Immature natural killer cell (primary cell): ENCODE measurements around the gene ROBO1. TPM values are rescaled to one million over a fixed set of nuclear protein-coding genes. Genes with fewer than 3 reads are reported as not detected.

ENCODE experiments used
- DNase-seq, 3 donors: peaks; one replicate each; pipeline ENCODE4 v3.0.0; 2022; ENCODE audit warnings: mixed read lengths in 1 of 3
- H3K27ac Mint-ChIP-seq, 6 donors: one replicate each; pipeline ENCODE4 v1.8.0; 2020; ENCODE audit warnings: mixed read lengths in 6 of 6, mild to moderate bottlenecking in 5 of 6, inconsistent platforms in 4 of 6, moderate library complexity in 3 of 6
- H3K27me3 Mint-ChIP-seq, 3 donors: one replicate each; pipeline ENCODE4 v1.8.0; 2020 to 2021; ENCODE audit warnings: low read depth in 3 of 3, mild to moderate bottlenecking in 3 of 3, mixed read lengths in 3 of 3, moderate library complexity in 3 of 3, inconsistent platforms in 1 of 3
- H3K36me3 Mint-ChIP-seq, 3 donors: one replicate each; pipeline ENCODE4 v1.8.0; 2020; ENCODE audit warnings: mixed read lengths in 3 of 3, inconsistent platforms in 2 of 3, mild to moderate bottlenecking in 2 of 3
- H3K4me1 Mint-ChIP-seq, 2 donors: one replicate each; pipeline ENCODE4 v1.8.0; 2020; ENCODE audit warnings: inconsistent platforms in 2 of 2, mild to moderate bottlenecking in 2 of 2, mixed read lengths in 2 of 2, moderate library complexity in 1 of 2
- H3K4me3 Mint-ChIP-seq, 5 donors: one replicate each; pipeline ENCODE4 v1.8.0; 2020; ENCODE audit warnings: mild to moderate bottlenecking in 5 of 5, mixed read lengths in 5 of 5, inconsistent platforms in 3 of 5, moderate library complexity in 3 of 5
- H3K9me3 Mint-ChIP-seq, 6 donors: one replicate each; pipeline ENCODE4 v1.8.0; 2020; ENCODE audit warnings: mild to moderate bottlenecking in 6 of 6, mixed read lengths in 6 of 6, inconsistent platforms in 4 of 6, moderate library complexity in 3 of 6
- polyA plus RNA-seq, 3 donors: library from polyadenylated mRNA; unstranded; fragments of 300-500 nt; fragmentation: Illumina TruSeq; gene quantifications; one replicate each; pipeline ENCODE4 v1.2.3, GENCODE V29; 2021

ROBO1 gene
- polyA plus RNA-seq, 3 donors from 2014 or later, result 0.63 TPM; not detected in 2

DNA sequence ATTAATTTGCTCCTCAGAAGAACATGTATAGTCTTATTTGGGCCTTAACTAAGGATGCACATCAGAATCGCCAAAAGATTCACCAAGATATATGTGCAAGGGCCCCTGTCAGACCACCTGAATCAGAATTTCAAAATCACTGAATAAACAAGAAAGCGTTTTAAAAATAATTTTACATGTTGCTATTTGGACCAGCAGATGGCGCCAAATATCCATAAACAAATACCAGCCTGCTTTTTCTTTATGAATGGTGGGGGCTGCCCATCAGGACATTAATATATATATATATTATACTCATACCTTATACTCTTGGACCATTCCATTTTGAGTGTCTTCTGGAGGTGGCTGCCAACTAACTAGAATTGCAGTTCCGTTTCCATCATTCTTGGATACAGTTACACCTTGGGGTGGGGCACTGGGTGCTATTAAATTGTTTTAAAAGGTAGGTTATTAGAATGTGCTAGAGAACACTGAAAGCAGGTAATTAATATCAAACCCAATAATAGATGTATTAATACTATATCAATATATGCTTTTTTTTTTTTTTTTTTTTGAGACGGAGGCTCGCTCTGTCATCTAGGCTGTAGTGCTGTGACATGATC lies 1108.3 kb downstream of the ROBO1 start:
- DNase-seq, result peak in 1 of 3 donors; percentile 2
- no peaks in the 10 kb centered on the region for H3K4me1 Mint-ChIP-seq
- H3K27ac Mint-ChIP-seq, result no peak overlapping the region

DNA sequence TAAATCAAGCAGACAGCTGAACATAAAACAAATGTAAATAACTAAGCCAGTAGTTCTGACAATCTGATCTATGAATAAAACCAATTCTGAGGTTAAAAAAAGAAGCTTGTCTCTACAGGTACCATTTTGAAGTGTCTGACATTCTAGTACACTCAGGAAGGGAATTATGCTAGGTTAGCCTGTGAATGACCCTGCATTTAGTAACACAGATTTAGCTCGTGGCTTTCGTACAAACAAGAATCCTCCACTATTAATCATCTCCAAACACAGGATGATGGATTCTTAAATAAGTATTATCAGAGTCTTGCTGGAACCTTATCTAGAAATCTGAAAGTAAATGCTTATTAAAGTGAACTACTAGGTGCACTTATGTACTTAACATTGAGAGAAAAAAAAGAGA lies 1120.1 kb downstream of the ROBO1 start:
- H3K9me3 Mint-ChIP-seq, result peaks cover 0 to 13% (median 3%) of the 10 kb centered on the region in 6 donors

More for the DNA sequence above, 1108.3 kb downstream of the ROBO1 start:
- Mint-ChIP-seq H3K4me3 (no peak overlapping the region), H3K36me3 (no peaks in the 10 kb centered on the region), H3K9me3 (peaks cover 0 to 15% (median 0%) of the 10 kb centered on the region in 6 donors), H3K27me3 (no peaks in the 10 kb centered on the region)

DNA sequence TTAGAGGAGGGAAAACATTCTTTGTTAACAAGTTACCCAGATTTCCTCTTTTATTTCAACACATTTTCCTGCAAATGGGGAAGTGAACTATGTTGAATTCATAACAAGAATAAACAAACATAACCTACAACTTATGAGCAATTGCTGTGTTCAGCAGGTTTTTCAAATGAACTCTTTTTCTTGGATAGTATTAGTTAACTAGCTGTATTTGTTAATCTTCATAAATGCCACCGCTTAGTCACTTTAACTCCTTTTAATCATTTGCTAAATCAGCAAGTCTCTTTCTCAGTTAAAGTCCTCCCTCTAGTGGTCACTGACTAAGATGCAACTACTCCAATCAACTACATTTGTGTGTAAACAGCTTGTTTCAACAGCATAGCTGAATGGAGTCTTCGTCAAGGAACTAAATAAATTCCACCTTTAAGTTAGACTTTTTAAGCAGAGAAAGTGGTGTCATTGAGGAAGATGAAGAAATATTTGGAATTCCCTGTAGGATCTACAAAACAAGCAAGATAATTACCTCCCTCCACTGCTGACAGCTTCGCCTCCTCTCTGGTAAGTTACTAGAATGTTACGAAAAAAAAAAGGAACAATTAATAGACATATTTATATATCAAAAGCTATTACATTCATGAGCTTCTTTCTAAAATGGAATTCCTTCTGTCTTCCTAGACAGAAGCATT lies 1122.0 kb downstream of the ROBO1 start:
- H3K36me3 Mint-ChIP-seq, result no peaks in the 10 kb centered on the region
- H3K4me1 Mint-ChIP-seq, result peaks cover 0 to 2% of the 10 kb centered on the region in 2 donors
- DNase-seq, result peak in 2 of 3 donors; percentile 2 to 17
- peaks cover 0 to 13% (median 2%) of the 10 kb centered on the region in 6 donors for H3K9me3 Mint-ChIP-seq
- no peak overlapping the region for H3K4me3 Mint-ChIP-seq
- H3K27ac Mint-ChIP-seq, result no peak overlapping the region
- no peaks in the 10 kb centered on the region for H3K27me3 Mint-ChIP-seq

More for the DNA sequence above, 1120.1 kb downstream of the ROBO1 start:
- H3K27ac Mint-ChIP-seq, result no peak overlapping the region
- no peak for DNase-seq
- no peak overlapping the region for H3K4me3 Mint-ChIP-seq
- H3K36me3 Mint-ChIP-seq, result no peaks in the 10 kb centered on the region
- H3K27me3 Mint-ChIP-seq, result no peaks in the 10 kb centered on the region
- peaks cover 0 to 2% of the 10 kb centered on the region in 2 donors for H3K4me1 Mint-ChIP-seq

DNA sequence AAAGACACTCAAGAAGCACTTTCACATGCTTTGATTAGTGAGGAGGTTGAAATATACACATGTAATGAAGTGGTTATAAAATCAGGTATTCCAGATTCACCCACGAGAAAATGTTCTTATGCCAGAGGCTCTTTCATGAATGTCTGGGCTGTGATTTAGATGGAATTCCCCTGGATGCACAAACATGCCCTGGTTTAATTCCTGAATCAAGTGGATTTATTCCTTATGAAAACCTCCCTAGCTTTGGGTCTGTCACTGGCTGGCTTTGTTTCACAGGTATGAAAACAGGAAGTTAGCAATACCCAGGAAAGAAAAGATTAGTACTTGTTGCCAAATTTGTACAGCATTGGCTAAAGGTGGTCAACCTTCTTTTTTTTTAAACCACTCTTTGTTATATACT lies 1123.0 kb downstream of the ROBO1 start:
- peaks cover 0 to 2% of the 10 kb centered on the region in 2 donors for H3K4me1 Mint-ChIP-seq
- no peaks in the 10 kb centered on the region for H3K27me3 Mint-ChIP-seq
- H3K36me3 Mint-ChIP-seq, result no peaks in the 10 kb centered on the region
- H3K4me3 Mint-ChIP-seq, result no peak overlapping the region
- peaks cover 0 to 13% (median 2%) of the 10 kb centered on the region in 6 donors for H3K9me3 Mint-ChIP-seq
- no peak for DNase-seq
- H3K27ac Mint-ChIP-seq, result no peak overlapping the region

DNA sequence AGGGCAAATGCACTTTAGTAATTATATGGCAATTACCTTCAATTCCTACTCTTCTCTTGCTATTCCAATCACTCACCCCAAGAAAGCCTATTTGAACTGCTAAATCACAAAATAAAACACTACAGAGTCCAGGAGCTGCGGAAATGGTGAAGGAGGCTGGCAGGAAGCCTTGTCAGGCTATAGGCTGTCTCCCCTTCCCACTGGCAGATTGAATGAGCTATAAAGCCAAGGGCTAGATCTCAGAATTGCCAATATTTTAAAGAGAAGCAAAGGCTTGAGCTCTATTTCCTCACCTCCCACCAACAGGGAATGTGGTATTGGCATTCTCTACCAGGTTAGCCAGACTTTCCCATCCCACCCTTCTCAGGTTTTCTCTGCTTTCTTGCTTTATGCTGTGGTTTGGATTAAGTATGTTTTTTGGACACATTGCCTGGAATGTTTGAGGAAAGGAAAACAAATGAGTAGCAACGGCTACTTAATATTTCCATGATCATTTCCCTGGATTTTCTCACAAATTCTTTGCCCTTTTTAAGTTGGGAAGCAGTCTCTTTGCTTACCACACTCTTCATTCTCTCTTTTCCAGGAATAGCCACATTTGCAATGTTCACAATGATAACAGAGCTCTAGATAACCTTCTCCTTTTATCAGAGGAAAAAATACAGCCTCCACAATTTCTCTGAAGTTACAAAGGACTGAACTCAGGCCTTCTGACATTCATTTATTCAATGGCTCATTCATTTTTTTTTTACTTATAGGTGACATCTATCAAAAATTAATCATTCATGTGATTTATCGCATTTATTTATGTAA lies 1125.4 kb downstream of the ROBO1 start:
- no peak for DNase-seq
- Mint-ChIP-seq H3K4me1 (peaks cover 0 to 2% of the 10 kb centered on the region in 2 donors), H3K9me3 (peaks cover 0 to 7% (median under 1%) of the 10 kb centered on the region in 6 donors), H3K4me3 (no peak overlapping the region), H3K27me3 (no peaks in the 10 kb centered on the region), H3K36me3 (no peaks in the 10 kb centered on the region), H3K27ac (no peak overlapping the region)

DNA sequence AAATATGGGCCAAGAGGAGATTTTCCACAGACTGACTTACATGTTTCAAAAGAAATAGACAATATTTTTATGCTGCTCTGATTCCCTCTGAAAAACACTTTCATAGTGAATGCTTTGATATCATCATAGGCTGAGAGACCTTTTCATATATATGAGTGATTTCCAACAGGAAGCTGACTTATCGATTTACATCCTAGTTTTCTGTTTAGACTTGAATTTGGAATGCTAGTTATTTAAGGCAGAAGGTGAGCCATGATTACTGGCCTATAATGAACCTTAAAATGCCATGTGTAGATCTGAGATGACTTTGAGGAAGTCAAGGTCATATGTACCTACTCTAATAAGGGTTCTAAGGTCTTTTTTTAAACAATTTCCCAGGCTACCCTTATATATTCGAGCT lies 1126.1 kb downstream of the ROBO1 start:
- no peak overlapping the region for H3K27ac Mint-ChIP-seq
- H3K9me3 Mint-ChIP-seq, result peaks cover 0 to 2% (median 0%) of the 10 kb centered on the region in 6 donors
- H3K4me3 Mint-ChIP-seq, result no peak overlapping the region
- DNase-seq, result no peak
- H3K4me1 Mint-ChIP-seq, result peaks cover 0 to 2% of the 10 kb centered on the region in 2 donors
- H3K36me3 Mint-ChIP-seq, result no peaks in the 10 kb centered on the region
- H3K27me3 Mint-ChIP-seq, result no peaks in the 10 kb centered on the region

DNA sequence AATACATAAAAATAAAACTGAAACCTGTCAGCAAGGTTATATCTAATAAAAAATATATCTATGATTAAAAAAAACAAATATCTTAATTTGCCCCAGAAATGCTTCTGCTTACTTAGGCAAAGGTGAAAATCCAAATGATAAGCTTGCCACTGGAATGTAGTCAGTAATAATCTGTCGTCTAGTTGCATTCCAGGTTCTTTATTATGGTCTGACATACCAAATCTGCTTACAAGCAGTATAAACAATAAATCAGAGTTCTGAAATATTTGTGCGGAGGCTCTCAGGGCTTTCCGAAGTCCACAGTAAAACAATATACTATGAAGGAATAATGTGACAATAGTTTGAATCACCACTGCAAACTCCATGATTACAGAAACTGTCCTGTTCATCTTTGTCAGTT lies 1133.5 kb downstream of the ROBO1 start:
- Mint-ChIP-seq H3K36me3 (peaks cover 0 to 3% (median 0%) of the 10 kb centered on the region in 3 donors), H3K27ac (no peak overlapping the region), H3K4me3 (no peak overlapping the region), H3K9me3 (peaks cover 0 to 4% (median 0%) of the 10 kb centered on the region in 6 donors), H3K4me1 (no peaks in the 10 kb centered on the region), H3K27me3 (peaks cover 0 to 2% (median 0%) of the 10 kb centered on the region in 3 donors)
- no peak for DNase-seq

DNA sequence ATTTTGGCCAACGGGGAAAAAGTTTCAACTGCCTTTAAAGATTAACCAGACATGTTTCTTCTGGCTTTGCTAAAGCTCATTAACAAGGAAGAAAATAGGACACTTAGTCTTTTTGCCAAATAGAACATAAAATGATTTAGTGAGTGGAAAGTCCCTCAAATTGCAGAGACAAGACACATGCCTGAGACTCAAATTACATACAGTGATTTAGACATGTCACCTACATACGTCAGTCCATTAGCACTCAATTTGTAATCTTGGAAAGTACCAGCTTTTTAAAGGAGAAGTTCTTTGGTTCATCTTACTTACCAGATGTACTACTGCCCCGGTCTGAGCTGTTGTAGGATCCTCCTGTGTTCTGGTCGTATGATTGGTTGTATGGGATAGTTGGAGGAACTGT lies 1134.2 kb downstream of the ROBO1 start:
- peaks cover 0 to 2% (median 0%) of the 10 kb centered on the region in 3 donors for H3K27me3 Mint-ChIP-seq
- H3K4me1 Mint-ChIP-seq, result no peaks in the 10 kb centered on the region
- no peak overlapping the region for H3K4me3 Mint-ChIP-seq
- no peak for DNase-seq
- peaks cover 0 to 4% (median under 1%) of the 10 kb centered on the region in 6 donors for H3K9me3 Mint-ChIP-seq
- peaks cover 0 to 3% (median 0%) of the 10 kb centered on the region in 3 donors for H3K36me3 Mint-ChIP-seq
- no peak overlapping the region for H3K27ac Mint-ChIP-seq

DNA sequence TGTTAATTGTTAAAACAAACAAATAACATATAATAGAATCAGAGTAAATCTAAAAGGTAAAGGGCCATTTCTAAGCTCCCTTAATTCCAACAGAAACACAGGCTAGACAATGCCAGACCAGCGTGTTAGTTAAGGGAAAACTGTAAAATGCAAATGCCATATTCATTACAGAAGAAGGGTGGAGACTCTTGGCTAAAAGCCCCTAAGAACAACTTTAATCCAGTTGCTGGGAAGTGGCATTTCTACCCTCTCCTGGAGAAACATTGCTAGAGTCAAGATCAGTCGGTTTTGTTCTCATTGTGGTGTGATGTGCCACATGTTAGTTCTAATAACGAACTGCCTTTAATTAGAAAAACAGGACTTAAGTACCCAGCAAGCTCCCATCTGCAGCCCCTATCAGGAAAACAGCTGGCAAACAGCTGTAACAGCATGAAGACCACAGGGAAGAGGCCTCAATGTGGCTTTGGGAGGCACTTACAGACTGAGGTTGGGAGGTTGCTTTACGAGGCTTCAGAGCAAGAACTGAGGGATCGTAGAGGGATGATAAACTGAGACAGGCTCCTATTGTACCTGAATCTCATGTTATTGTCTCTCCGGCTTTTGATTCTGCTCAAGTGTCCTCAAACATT lies 1134.8 kb downstream of the ROBO1 start:
- Mint-ChIP-seq H3K27me3 (peaks cover 0 to 2% (median 0%) of the 10 kb centered on the region in 3 donors), H3K4me1 (no peaks in the 10 kb centered on the region), H3K27ac (no peak overlapping the region), H3K4me3 (no peak overlapping the region), H3K9me3 (peaks cover 0 to 5% (median 1%) of the 10 kb centered on the region in 6 donors), H3K36me3 (peaks cover 0 to 3% (median 0%) of the 10 kb centered on the region in 3 donors)
- no peak for DNase-seq

DNA sequence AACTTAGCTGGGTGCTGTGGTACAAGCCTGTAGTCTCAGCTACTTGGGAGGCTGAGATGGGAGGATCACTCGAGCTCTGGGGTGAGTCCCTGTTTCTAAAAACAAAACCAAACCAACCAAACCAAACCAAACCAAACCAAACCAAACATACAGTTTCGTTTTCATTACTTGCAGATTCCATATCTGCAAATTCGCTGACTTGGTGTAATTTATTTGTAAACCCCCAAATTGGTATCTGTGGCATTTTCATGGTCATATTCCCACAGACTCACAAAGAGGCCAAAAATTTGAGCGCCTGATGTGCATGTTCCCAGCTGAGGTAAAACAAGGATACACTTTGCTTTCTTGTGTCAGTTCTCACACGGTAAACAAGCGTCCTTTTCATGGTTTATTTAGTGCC lies 1138.3 kb downstream of the ROBO1 start:
- H3K36me3 Mint-ChIP-seq, result peaks cover 0 to 3% (median 0%) of the 10 kb centered on the region in 3 donors
- H3K9me3 Mint-ChIP-seq, result peaks cover 0 to 6% (median 4%) of the 10 kb centered on the region in 6 donors
- no peak overlapping the region for H3K27ac Mint-ChIP-seq
- H3K4me1 Mint-ChIP-seq, result no peaks in the 10 kb centered on the region
- DNase-seq, result no peak
- no peak overlapping the region for H3K4me3 Mint-ChIP-seq
- H3K27me3 Mint-ChIP-seq, result peaks cover 0 to 2% (median 0%) of the 10 kb centered on the region in 3 donors

DNA sequence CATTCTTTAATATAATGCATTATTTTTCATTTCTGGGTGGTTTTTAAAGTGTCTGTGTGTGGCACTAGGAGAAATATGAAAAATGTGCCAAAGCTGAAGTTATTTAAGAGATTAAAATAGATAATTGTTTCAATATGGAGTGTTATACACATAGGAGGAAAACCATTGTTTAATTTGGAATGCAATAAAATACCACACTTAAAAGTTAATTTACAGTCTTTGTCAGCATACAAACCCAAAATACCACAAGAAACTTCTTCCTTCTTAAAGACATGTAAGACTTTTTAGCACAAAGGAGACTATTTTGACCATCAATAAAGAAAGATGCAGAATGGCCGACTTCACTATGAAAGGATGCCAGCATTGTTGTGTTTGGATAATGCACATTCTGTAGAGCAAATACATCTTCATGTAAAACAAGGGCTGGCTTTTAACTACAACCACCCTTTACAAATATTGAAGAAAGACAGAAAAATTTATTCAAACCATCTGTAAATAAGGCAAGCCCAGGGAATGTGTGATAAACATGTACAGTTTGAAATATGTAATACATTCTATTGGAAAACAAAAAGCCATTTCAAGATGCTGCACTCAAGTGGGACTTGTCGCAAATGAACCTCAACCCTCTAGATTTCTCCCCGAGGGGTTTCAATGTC lies 1146.6 kb downstream of the ROBO1 start:
- no peak for DNase-seq
- Mint-ChIP-seq H3K4me1 (no peaks in the 10 kb centered on the region), H3K9me3 (peaks cover 0 to 10% (median 2%) of the 10 kb centered on the region in 6 donors), H3K36me3 (no peaks in the 10 kb centered on the region), H3K27me3 (peaks cover 0 to 3% (median 1%) of the 10 kb centered on the region in 3 donors), H3K4me3 (no peak overlapping the region), H3K27ac (no peak overlapping the region)

DNA sequence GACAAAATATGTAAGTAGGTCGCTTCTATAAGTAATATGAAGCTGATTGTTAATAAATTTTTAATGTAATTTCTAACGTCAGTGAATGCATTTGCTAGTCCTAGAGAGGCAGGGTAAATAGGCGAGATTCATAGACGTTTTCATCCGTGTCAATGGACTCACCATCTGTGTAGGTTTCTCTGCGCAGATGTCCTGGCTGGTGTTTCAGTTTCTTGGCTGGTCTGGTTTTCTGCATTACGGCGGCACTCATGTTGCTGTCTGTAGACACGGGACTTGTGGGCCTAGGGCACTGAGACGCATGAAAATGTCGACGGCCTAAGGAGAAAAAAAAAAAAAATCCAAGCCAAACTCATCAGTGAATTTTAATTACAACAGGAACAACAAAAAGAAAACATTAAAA lies 1153.3 kb downstream of the ROBO1 start:
- no peak for DNase-seq
- H3K9me3 Mint-ChIP-seq, result peaks cover 0 to 26% (median 4%) of the 10 kb centered on the region in 6 donors
- H3K4me1 Mint-ChIP-seq, result no peaks in the 10 kb centered on the region
- no peak overlapping the region for H3K27ac Mint-ChIP-seq
- H3K27me3 Mint-ChIP-seq, result peaks cover 0 to 2% (median 1%) of the 10 kb centered on the region in 3 donors
- no peak overlapping the region for H3K4me3 Mint-ChIP-seq
- no peaks in the 10 kb centered on the region for H3K36me3 Mint-ChIP-seq

DNA sequence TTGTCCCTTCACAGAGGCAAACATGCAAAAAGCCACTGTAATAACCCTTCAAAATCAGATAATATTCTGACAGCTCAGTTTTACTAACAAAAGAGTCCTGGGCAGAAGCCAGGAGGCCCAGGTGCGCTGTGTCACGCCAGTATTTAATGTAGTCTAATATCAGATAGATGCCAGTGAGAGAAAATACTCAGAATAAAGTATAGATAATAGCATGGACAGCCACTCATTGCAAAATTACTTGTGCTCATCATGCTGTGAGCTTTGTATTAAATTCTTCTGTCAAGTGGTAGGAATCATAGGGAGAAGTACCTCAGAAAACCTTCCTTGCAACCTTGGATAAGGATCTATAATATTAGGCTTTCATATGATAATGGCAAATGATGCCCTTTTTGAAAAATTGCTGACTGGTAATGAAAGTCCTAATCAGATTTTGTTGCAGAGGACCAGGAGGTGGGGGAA lies 1154.3 kb downstream of the ROBO1 start:
- no peak overlapping the region for H3K27ac Mint-ChIP-seq
- no peak for DNase-seq
- H3K4me3 Mint-ChIP-seq, result no peak overlapping the region
- H3K9me3 Mint-ChIP-seq, result peaks cover 0 to 28% (median 5%) of the 10 kb centered on the region in 6 donors
- H3K27me3 Mint-ChIP-seq, result peaks cover 0 to 2% (median 1%) of the 10 kb centered on the region in 3 donors
- no peaks in the 10 kb centered on the region for H3K36me3 Mint-ChIP-seq
- H3K4me1 Mint-ChIP-seq, result no peaks in the 10 kb centered on the region
